ENCODE measurements around the gene PIK3C2B.

The PIK3C2B gene

GRCh38 chr1:204459706-204460105 is 34.9 kb downstream of the PIK3C2B start:
- no peak overlapping the region for H3K4me3 ChIP-seq (ENCODE audit: low read depth, low read length)
- no peak for DNase-seq (ENCODE audit: low read depth)
- TF ChIP-seq CTCF (IDR thresholded peaks at IDR 0.05; ENCODE audit: insufficient read depth, low read depth, low read length, missing control alignments), result no peak

- H3K4me3 ChIP-seq (ENCODE audit: low read depth, low read length), result no peak overlapping the region
- TF ChIP-seq CTCF (IDR thresholded peaks at IDR 0.05; ENCODE audit: insufficient read depth, low read depth, low read length, missing control alignments), result no peak
Measured at GRCh38 chr1:204457666-204458065, 36.9 kb downstream of the PIK3C2B start.

GRCh38 chr1:204456826-204457442 is 37.7 kb downstream of the PIK3C2B start:
- no peak for DNase-seq (ENCODE audit: low read depth)
- TF ChIP-seq CTCF (IDR thresholded peaks at IDR 0.05; ENCODE audit: insufficient read depth, low read depth, low read length, missing control alignments), result no peak
- H3K4me3 ChIP-seq (ENCODE audit: low read depth, low read length), result no peak overlapping the region

More at GRCh38 chr1:204457666-204458065, 36.9 kb downstream of the PIK3C2B start:
- DNase-seq (ENCODE audit: low read depth), result no peak

GRCh38 chr1:204455831-204456145 is 38.8 kb downstream of the PIK3C2B start:
- DNase-seq (ENCODE audit: low read depth), result no peak
- no peak overlapping the region for H3K4me3 ChIP-seq (ENCODE audit: low read depth, low read length)
- no peak for TF ChIP-seq CTCF (IDR thresholded peaks at IDR 0.05; ENCODE audit: insufficient read depth, low read depth, low read length, missing control alignments)

GRCh38 chr1:204455063-204455830 is 39.4 kb downstream of the PIK3C2B start:
- DNase-seq (ENCODE audit: low read depth), result no peak
- no peak for TF ChIP-seq CTCF (IDR thresholded peaks at IDR 0.05; ENCODE audit: insufficient read depth, low read depth, low read length, missing control alignments)
- no peak overlapping the region for H3K4me3 ChIP-seq (ENCODE audit: low read depth, low read length)

GRCh38 chr1:204454476-204454875 is 40.1 kb downstream of the PIK3C2B start:
- DNase-seq (ENCODE audit: low read depth), result no peak
- H3K4me3 ChIP-seq (ENCODE audit: low read depth, low read length), result no peak overlapping the region
- TF ChIP-seq CTCF (IDR thresholded peaks at IDR 0.05; ENCODE audit: insufficient read depth, low read depth, low read length, missing control alignments), result no peak

All from GM12865 (cell line).